ENCODE data around the gene RANBP1.

RANBP1 gene

DNA sequence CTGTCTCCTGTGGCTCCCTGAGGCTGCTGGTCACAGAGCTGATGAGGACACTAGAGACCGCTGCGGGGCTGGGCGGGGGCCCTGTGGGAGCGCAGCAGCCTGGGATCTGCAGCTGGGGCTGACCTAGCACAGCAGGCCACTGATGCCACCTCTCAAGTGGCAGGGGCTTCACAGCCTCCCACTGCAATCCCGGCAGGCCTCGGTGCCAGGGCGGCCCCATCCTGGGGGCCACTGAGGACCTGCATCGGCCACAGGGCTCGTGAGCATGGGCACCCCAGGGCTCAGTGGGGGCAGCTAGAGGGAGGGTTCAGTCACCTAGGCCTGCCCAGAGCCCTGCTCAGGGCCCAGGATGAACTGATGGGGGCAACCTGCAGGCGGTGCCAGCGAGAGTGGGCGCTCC lies 49.5 kb downstream of the RANBP1 start:
- POLR2A ChIA-PET, result no interaction called here
- no peak for TF ChIP-seq SUZ12 (IDR thresholded peaks at IDR 0.05)
- TF ChIP-seq ARNT (IDR thresholded peaks at IDR 0.05), result no peak
- no peak for TF ChIP-seq FOXK2 (IDR thresholded peaks at IDR 0.05)
- TF ChIP-seq L3MBTL2 (conservative IDR thresholded peaks at IDR 0.05), result no peak
- TF ChIP-seq, protein P1, sequence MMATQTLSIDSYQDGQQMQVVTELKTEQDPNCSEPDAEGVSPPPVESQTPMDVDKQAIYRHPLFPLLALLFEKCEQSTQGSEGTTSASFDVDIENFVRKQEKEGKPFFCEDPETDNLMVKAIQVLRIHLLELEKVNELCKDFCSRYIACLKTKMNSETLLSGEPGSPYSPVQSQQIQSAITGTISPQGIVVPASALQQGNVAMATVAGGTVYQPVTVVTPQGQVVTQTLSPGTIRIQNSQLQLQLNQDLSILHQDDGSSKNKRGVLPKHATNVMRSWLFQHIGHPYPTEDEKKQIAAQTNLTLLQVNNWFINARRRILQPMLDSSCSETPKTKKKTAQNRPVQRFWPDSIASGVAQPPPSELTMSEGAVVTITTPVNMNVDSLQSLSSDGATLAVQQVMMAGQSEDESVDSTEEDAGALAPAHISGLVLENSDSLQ (IDR thresholded peaks at IDR 0.05), result no peak
- no peak for TF ChIP-seq HDGF (IDR thresholded peaks at IDR 0.05; ENCODE audit: borderline replicate concordance)
- no peak for TF ChIP-seq FOXA1 (IDR thresholded peaks at IDR 0.05)
- no peak for TF ChIP-seq TARDBP (IDR thresholded peaks at IDR 0.05)
- no peak for TF ChIP-seq FOXM1 (IDR thresholded peaks at IDR 0.05; ENCODE audit: borderline replicate concordance)
- TF ChIP-seq ELF4 (IDR thresholded peaks at IDR 0.05), result no peak
- no peak for TF ChIP-seq CTBP1 (IDR thresholded peaks at IDR 0.05; ENCODE audit: borderline replicate concordance)
- TF ChIP-seq SP1 (IDR thresholded peaks at IDR 0.05), result no peak
- TF ChIP-seq BHLHE40 (IDR thresholded peaks at IDR 0.05; ENCODE audit: borderline replicate concordance), result no peak
- no peak for TF ChIP-seq ZNF384 (IDR thresholded peaks at IDR 0.05)
- TF ChIP-seq NFRKB (IDR thresholded peaks at IDR 0.05), result no peak
- no peak for TF ChIP-seq LEF1 (IDR thresholded peaks at IDR 0.05; ENCODE audit: borderline replicate concordance)
- DNase-seq (ENCODE audit: extremely low spot score), result no peak
- CTCF ChIA-PET, result no interaction called here

DNA sequence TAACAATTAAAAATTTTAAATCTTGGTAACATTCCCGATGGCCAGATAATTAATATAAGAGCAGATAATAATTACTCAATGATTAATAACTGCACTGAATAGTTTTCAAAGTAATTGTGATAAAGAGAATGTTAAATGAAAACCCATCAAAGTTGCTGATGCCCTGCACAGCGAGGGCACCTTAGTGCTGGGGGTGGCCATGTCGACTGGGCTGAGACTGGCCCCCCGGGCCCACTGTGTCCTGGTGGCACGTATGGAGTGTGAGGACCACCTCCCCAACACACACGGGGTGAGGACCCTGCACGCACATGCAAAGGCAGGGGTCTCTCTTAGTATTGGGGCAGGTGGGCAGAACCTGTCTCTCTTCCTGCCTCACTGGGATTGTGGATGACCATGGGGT lies 50.0 kb downstream of the RANBP1 start:
- ChIA-PET POLR2A (no interaction called here), CTCF (no interaction called here)

DNA sequence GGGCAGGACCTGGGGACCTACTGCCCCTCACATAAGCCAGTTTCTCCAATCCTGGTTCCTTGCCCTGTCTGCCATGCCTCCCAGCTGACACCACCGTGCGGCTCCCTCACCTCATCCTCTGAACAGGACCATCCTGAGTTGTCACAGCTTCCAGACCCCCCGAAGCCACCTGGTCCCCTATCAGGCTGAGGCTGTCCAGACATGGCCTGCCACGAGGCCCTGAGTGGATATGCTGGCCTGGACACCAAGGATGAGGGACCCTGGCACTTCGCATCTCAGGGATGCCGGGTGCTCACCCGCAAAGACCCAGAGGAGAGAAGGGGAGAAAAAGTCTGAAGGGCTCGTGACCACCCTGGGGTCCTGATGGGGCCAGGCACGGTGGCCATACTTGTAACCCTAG lies 50.8 kb downstream of the RANBP1 start:
- ChIA-PET CTCF (no interaction called here), POLR2A (interaction anchor here (1.1 kb wide), 1 partner anchor 153 kb away, joined by 4 read pairs; the partner anchor contains the start of gene DGCR6L)
- no peak for DNase-seq (ENCODE audit: extremely low spot score)
- TF ChIP-seq ELF4 (IDR thresholded peaks at IDR 0.05) (no peak), ZNF384 (IDR thresholded peaks at IDR 0.05) (no peak), SP1 (IDR thresholded peaks at IDR 0.05) (no peak), BHLHE40 (IDR thresholded peaks at IDR 0.05; ENCODE audit: borderline replicate concordance) (no peak), LEF1 (IDR thresholded peaks at IDR 0.05; ENCODE audit: borderline replicate concordance) (no peak), FOXK2 (IDR thresholded peaks at IDR 0.05) (no peak), FOXA1 (IDR thresholded peaks at IDR 0.05) (no peak), NFRKB (IDR thresholded peaks at IDR 0.05) (no peak), TARDBP (IDR thresholded peaks at IDR 0.05) (no peak), HDGF (IDR thresholded peaks at IDR 0.05; ENCODE audit: borderline replicate concordance) (no peak)
- TF ChIP-seq, protein P1 (IDR thresholded peaks at IDR 0.05), result no peak

More for the DNA sequence above, 50.0 kb downstream of the RANBP1 start:
- no peak for TF ChIP-seq FOXM1 (IDR thresholded peaks at IDR 0.05; ENCODE audit: borderline replicate concordance)
- DNase-seq (ENCODE audit: extremely low spot score), result no peak

DNA sequence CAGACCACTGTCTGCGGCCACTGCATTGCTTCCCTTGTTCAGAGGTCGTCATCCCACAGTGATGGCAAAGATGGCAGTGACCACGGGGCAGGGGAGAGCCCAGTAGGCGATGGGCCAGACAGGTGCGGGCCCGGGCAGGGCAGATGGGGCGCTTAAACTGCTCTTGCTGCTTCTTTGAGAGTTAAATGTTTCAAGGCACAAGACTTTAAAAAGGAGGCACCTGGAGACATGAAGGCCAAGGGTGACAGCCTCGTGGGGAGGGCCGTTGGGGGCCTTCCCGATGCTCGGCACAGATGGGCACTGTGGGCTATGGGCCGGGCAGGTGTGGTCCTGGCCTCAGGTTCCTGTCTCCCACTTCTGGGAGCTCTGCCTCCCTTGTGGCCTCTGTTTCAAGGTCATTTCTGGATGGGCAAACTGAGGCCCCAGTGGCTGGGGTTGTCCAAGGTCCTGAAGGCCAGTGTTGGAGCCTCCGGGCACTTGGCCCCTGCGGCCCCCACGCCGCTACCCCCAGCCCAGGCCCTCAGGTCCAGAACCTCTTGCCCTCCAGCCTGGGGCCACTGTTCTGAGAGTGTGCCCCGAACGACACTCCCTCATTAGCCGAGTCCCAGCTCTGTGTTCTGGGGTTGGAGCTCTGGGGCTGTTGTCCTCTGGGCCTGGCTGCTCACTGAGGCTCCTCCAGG lies 51.9 kb downstream of the RANBP1 start:
- ChIA-PET POLR2A (interaction anchor here (1.1 kb wide), 1 partner anchor 152 kb away, joined by 4 read pairs; the partner anchor contains the start of gene DGCR6L), CTCF (no interaction called here)
- DNase-seq (ENCODE audit: extremely low spot score), result no peak
- TF ChIP-seq SP1 (IDR thresholded peaks at IDR 0.05) (no peak), L3MBTL2 (conservative IDR thresholded peaks at IDR 0.05) (no peak), ZNF384 (IDR thresholded peaks at IDR 0.05) (no peak), CTBP1 (IDR thresholded peaks at IDR 0.05; ENCODE audit: borderline replicate concordance) (no peak), BHLHE40 (IDR thresholded peaks at IDR 0.05; ENCODE audit: borderline replicate concordance) (no peak), HDGF (IDR thresholded peaks at IDR 0.05; ENCODE audit: borderline replicate concordance) (no peak), FOXK2 (IDR thresholded peaks at IDR 0.05) (no peak), ARNT (IDR thresholded peaks at IDR 0.05) (no peak), NFRKB (IDR thresholded peaks at IDR 0.05) (no peak), LEF1 (IDR thresholded peaks at IDR 0.05; ENCODE audit: borderline replicate concordance) (no peak), FOXM1 (IDR thresholded peaks at IDR 0.05; ENCODE audit: borderline replicate concordance) (no peak), FOXA1 (IDR thresholded peaks at IDR 0.05) (no peak), SUZ12 (IDR thresholded peaks at IDR 0.05) (no peak), TARDBP (IDR thresholded peaks at IDR 0.05) (no peak), ELF4 (IDR thresholded peaks at IDR 0.05) (no peak)
- TF ChIP-seq, protein P1 (IDR thresholded peaks at IDR 0.05), result no peak

DNA sequence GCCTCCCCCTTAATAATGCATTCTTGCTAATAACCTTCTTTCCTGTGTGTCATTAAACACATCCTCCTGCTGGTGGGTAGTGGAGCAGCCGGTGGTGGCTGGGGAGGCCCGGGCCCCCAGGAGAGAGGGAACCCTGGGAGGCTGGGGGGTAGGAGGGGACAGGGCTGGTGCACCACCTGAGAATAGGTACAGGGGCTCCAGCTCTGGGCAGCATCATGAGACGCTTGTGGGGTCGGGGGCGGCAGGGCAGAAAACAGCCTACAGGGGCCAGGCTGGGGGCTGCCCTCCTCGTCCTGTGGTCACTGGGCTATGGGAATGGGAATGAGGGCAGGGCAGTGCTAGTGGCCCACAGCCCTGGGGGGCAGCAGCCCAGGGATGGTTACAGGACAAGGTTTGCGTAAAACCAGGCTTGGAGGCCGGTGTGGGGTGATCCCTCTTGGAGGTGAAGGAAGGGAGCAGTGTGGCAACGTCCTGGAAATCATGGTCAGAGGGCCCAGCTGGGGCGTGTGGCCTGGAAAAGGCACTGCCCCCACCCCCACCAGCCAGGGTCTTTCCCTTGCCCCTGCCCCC lies 53.4 kb downstream of the RANBP1 start:
- ChIA-PET CTCF (no interaction called here), POLR2A (no interaction called here)
- no peak for DNase-seq (ENCODE audit: extremely low spot score)
- TF ChIP-seq ARNT (IDR thresholded peaks at IDR 0.05), result no peak
- TF ChIP-seq HDGF (IDR thresholded peaks at IDR 0.05; ENCODE audit: borderline replicate concordance), result no peak
- no peak for TF ChIP-seq ZNF384 (IDR thresholded peaks at IDR 0.05)
- no peak for TF ChIP-seq TARDBP (IDR thresholded peaks at IDR 0.05)
- no peak for TF ChIP-seq ELF4 (IDR thresholded peaks at IDR 0.05)
- TF ChIP-seq SP1 (IDR thresholded peaks at IDR 0.05), result no peak
- no peak for TF ChIP-seq CTBP1 (IDR thresholded peaks at IDR 0.05; ENCODE audit: borderline replicate concordance)
- TF ChIP-seq L3MBTL2 (conservative IDR thresholded peaks at IDR 0.05), result no peak
- no peak for TF ChIP-seq NFRKB (IDR thresholded peaks at IDR 0.05)
- no peak for TF ChIP-seq FOXA1 (IDR thresholded peaks at IDR 0.05)
- no peak for TF ChIP-seq BHLHE40 (IDR thresholded peaks at IDR 0.05; ENCODE audit: borderline replicate concordance)
- no peak for TF ChIP-seq FOXM1 (IDR thresholded peaks at IDR 0.05; ENCODE audit: borderline replicate concordance)

DNA sequence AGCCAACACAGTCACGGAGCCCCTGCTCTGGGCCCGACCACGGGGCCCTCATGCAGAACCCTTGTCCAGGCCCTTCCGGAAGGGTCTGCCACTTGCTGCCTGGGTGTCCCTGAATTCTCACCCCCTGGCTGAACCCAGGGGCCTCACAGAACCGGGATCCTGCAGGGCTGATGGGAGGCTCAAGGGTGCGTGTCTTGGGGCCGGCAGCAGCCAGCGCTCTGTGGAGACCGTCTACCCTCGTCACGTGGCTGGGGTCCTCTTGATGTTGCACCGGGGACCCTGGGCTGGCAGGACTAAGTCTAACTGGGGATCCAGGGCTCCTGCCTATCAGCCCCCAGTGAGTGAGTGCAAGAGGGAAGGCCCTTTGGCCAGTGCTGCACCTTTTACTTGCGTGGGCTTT lies 54.3 kb downstream of the RANBP1 start:
- no peak for DNase-seq (ENCODE audit: extremely low spot score)
- POLR2A ChIA-PET, result no interaction called here
- TF ChIP-seq CTBP1 (IDR thresholded peaks at IDR 0.05; ENCODE audit: borderline replicate concordance) (no peak), HDGF (IDR thresholded peaks at IDR 0.05; ENCODE audit: borderline replicate concordance) (no peak), L3MBTL2 (conservative IDR thresholded peaks at IDR 0.05) (no peak), ZNF384 (IDR thresholded peaks at IDR 0.05) (no peak), BHLHE40 (IDR thresholded peaks at IDR 0.05; ENCODE audit: borderline replicate concordance) (no peak), FOXA1 (IDR thresholded peaks at IDR 0.05) (no peak)
- CTCF ChIA-PET, result no interaction called here

Measured in HEK293T (cell line).